Stimulated activated naive CD4-positive, alpha-beta T cell treated with Interleukin-2 at 50 U/mL for 16 hours (primary cell): ENCODE measurements around the gene CD38.
A peak's percentile ranks its signal among the peaks of the same experiment; 100 is the strongest.
"Not testable (repeated sequence)": the region's sequence is repeated elsewhere in the genome, so short reads cannot be mapped to it uniquely, and the experiment has no call there.

Source experiments
- DNase-seq: peaks from one replicate; lab custom pipeline; 2025; lab: John Stamatoyannopoulos, UW

The CD38 gene

GRCh38 chr4:15778289-15779241 lies at the start of gene CD38:
Gene CD38, plus strand, starts transcription at chr4:15778328. Its CDS starts 87 bp downstream, at chr4:15778415.
- DNase-seq, result peak; percentile 50

DNA sequence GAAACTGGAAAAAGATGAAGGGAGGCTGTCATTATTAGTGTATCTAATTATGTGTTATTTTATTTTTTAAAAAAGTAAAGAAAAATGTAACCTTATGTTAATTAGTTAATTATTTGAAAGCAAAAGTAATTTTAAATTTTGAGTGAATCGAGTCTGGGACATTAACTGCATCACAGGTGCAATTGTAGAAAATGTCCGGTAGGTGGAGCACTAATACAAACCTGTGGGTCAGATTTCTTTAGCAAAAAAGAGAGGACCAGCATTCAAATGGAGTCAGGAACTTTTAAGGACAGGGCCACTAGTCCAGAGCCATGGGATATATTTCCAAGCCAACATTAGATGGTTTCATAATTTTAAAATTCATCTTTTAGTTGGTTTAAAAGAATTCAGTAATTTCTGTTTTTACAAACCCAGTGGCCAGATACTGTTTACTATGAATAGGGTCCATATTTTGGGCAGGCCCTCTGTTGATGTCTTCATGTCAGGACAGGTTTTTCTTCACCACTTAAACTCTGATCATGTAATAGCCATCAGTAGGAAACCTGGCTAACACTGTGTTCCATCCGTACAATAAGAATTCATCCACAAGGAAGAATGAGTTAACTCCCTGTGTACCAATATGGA lies 48.1 kb upstream of the CD38 start:
- DNase-seq, result no peak

DNA sequence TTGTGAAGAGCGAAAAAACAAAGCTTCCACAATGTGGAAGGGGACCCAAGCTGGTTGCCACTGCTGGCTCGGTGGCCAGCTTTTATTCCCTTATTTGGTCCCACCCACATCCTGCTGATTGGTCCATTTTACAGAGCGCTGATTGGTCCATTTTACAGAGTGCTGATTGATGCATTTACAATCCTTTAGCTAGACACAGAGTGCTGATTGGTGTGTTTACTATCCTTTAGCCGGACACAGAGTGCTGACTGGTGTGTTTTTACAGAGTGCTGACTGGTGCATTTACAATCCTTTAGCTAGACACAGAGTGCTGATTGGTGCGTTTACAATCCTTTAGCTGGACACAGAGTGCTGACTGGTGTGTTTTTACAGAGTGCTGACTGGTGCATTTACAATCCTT lies 45.1 kb upstream of the CD38 start:
- not testable (repeated sequence) for DNase-seq

DNA sequence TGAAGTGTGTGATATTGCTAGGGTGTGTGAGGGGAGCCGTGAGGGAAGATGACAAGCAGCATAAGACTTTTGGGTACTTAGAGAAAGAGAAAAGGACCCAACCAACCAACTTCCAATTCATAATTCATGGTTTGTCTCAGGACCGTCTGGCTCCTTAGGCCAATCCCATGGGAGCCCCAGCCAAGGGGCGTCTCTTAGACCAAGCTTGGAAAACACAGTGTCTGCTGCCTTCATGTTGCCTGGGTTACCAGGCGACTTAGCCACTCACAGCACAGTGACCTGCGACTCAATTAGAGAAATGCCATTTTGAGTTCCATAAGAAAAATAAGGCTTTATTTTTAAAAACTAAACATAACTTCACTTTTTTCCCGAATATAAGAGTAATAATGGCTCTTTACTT lies 42.6 kb upstream of the CD38 start:
- DNase-seq, result no peak

DNA sequence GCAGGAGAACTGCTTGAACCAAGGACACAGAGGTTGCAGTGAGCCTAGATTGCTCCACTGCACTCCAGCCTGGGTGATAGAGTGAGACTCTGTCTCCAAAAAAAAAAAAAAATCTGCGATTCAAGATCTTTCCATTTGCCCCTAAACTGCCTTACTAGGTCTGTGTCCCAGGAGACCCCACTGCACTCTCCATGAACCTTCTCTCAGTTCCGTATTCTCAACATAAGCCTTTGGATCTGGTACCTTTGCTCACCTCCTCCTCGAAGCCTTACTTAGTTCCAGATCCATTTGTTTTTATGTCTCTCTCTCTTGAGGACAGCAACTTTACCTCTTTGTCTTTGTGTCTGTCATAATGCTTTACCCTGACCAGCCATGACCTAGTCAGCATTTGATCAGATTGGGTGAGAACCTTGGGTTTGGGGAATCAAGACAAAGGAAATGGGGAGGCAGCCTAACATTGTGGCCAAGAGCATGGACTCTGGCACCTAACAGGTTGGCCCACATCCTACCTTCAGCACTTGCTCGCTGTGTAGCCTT lies 41.5 kb upstream of the CD38 start:
- no peak for DNase-seq

- DNase-seq, result no peak
Observed at GRCh38 chr4:15737255-15737654, 40.9 kb upstream of the CD38 start.

- DNase-seq, result no peak
Observed at GRCh38 chr4:15738877-15739276, 39.3 kb upstream of the CD38 start.

- DNase-seq, result no peak
Observed at GRCh38 chr4:15740764-15741404, 37.2 kb upstream of the CD38 start.

- no peak for DNase-seq
Observed at GRCh38 chr4:15742083-15742582, 36.0 kb upstream of the CD38 start.

DNA sequence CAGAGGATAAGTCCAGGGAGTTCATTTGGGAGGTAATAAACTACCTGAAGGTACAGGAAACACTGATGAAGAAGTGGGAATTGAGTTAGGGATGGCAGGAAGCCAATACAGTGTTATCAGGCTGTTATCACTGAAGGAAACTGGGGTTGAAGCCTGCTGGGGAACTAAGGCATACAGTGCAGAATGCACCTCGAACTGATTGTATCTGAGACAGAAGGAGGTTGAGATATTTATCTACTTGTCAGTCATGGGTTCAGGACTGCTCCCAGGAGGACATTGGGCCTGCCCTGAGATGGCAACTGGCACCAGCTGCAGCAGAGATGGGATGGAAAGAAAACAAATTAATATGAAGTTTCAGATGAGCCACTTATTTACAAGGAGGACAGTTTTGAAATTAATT lies 35.5 kb upstream of the CD38 start:
- no peak for DNase-seq

GRCh38 chr4:15744016-15744545 lies 34.0 kb upstream of the CD38 start:
- DNase-seq, result no peak

DNA sequence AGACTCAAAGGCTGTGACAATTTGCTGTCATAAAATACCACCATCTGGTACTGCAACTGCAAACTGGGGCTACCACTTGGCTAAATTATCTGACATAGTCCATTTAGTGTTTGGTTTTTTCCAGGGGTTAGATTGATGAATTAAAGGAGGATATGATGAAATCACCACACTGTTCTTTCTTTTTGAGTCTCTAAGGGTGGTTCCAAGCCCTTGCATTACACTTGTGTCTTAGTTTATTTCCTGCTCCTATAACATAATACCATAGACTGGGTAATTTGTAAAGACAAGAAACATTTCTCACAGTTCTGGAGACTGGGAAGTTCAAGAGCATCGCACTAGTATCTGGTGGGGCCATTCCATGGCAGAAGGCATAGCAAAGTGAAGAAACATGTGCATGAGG lies 32.0 kb upstream of the CD38 start:
- no peak for DNase-seq

DNA sequence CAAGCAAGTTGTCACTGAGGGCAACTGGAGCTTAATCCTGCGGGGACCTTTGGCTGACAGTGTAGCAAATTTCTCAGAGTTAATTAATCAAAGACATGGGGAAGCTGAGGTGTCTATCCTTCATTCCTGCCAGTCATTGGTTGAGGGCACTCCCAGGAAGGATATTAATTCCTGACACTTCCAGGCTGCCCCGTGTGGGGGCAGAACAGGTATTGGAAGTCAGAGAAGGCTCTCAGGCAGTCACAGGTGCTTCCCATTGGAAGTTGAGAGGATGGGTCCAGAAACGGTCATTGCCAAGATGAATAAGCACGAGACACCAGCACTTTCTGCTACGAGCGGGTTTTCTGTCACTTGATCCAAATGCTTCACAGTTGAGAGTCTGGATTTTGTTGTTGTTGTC lies 29.1 kb upstream of the CD38 start:
- DNase-seq, result no peak

DNA sequence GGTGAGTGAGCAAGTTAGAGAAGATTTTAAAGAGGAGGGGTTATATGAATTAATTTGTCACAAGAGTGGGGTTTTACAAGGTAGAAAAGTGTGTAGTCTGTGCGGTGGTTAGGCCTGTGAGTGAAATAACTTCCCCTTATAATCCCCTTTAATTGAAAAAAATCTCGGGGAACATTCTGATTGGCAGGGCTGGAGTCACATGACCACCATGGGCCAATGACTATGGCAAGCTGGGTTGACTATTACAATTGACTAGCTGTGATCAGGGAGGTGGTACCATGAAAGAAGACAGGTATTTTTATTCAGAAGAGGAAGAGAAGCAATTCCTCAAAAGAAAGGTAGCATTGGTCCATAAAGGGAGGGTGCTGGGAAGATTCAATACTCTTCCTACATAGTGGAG lies 27.0 kb upstream of the CD38 start:
- no peak for DNase-seq

GRCh38 chr4:15753081-15753480 lies 25.0 kb upstream of the CD38 start:
- no peak for DNase-seq

- no peak for DNase-seq
Observed at GRCh38 chr4:15753786-15754185, 24.3 kb upstream of the CD38 start.

- peak; percentile 22 for DNase-seq
Observed at GRCh38 chr4:15754323-15754722, 23.8 kb upstream of the CD38 start.

- DNase-seq, result peak; percentile 61
Observed at GRCh38 chr4:15755321-15756155, 22.6 kb upstream of the CD38 start.

DNA sequence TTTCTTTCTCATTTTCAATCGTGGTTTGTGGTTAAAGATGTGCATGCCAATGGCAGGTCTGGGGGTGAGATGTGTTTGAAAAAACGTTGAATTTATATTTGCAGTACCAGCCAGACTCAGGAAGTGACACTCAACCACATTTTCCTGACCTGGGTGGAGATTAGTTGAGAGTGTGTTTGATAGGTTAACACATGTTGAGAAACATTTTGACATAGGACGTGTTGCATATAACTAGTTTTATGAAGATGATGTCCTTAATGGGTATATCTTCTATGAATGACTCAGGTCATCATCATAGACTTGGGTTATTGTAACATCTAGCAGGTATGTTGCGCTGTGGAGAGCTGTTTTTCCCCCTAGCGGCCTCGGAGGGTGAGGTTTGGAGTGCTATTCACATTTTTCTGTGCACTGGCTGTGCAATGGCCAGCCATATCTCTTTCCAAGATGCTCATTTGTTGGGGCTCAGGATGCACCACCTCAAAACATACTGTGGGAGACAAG lies 21.7 kb upstream of the CD38 start:
- peak; percentile 71 for DNase-seq

- DNase-seq, result no peak
Observed at GRCh38 chr4:15757054-15757453, 21.1 kb upstream of the CD38 start.

DNA sequence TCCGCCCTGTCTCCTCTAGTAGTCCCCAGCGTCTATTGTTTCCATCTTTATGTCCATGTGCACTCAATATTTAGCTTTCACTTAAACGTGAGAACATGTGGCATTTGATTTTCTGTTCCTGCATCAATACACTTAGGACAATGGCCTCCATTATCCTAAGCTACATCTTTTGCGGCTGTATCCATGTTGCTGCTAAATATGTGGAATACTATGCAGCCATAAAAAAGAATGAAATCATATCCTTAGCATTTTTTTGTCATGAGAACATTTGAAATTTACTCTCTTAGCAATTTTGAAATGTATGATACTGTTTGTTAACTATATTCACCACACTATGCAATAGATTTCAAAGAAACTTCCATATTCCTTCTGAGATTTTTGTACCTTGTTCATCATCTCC lies 19.8 kb upstream of the CD38 start:
- no peak for DNase-seq
